K562 (cell line): Measurements from ENCODE around the gene VPS13D. TPM values are rescaled to one million over a fixed set of nuclear protein-coding genes. Genes with fewer than 3 reads are reported as not detected.

ENCODE experiments used
- ATAC-seq: fragments of 200-7000 bp; cut with Tn5 transposase; 3 replicates; pipeline ENCODE4 v1.9.1; 2020; ENCODE audit warnings: moderate library complexity
- BruUV-seq: library from RNA; stranded (reverse); fragments of 400-500 nt; replicated peaks from 2 replicates; lab custom pipeline; 2021; lab: Mats Ljungman, UMichigan
- CTCF ChIA-PET: fragments of 300-600 bp; formaldehyde crosslinking; extraction: SDS; loops from one replicate; lab custom pipeline; 2021; ENCODE audit warnings: low intra/inter-chr PET ratio; lab: Yijun Ruan, JAX
- POLR2A ChIA-PET: fragments of 300-600, 350-650 bp; sonication (Branson Sonifier 250); formaldehyde crosslinking; extraction: SDS; loops from one replicate; lab custom pipeline; 2021; ENCODE audit warnings: antibody characterized with exemption, inconsistent platforms; lab: Yijun Ruan, JAX
- DNase-seq, 4 experiments: peaks; one replicate each; pipeline versions ENCODE4 v3.0.0 to v3.0.0-alpha.2; 2011 to 2018; ENCODE audit warnings: low spot score in 3 of 4, mixed read lengths in 3 of 4; ENCODE audit errors: extremely low read depth in 1 of 4
- FAIRE-seq: peaks from 2 replicates; lab custom pipeline; 2011; peaks lifted over from hg19 to GRCh38; lab: Jason Lieb, UNC
- H2AFZ ChIP-seq: 2 replicates; pipeline ENCODE4 v1.6.0; 2011; ENCODE audit warnings: low read depth, low read length, control low read depth, inconsistent platforms
- H3K27ac ChIP-seq: fragments of 200-600 bp; 3 replicates; pipeline ENCODE4 v1.8.0; 2011; ENCODE audit warnings: low read depth, mild to moderate bottlenecking, control low read depth, inconsistent platforms, low read length, moderate library complexity, mixed read lengths; ENCODE audit errors: extremely low read depth
- H3K27me3 ChIP-seq, 2 experiments: fragments of 300-600 bp in 1 of 2; 2 replicates in 1 of 2; 3 replicates in 1 of 2; pipeline versions ENCODE4 v1.6.0 to v1.8.0; 2011; ENCODE audit warnings: inconsistent platforms in 2 of 2, low read length in 2 of 2, mild to moderate bottlenecking in 1 of 2, mixed read lengths in 1 of 2, moderate library complexity in 1 of 2; ENCODE audit not compliant: control insufficient read depth in 2 of 2, insufficient read depth in 2 of 2
- H3K36me3 ChIP-seq: fragments of 300-600 bp; 3 replicates; pipeline ENCODE4 v1.8.0; 2011; ENCODE audit warnings: mild to moderate bottlenecking, low read length, inconsistent platforms; ENCODE audit not compliant: control insufficient read depth, insufficient read depth
- H3K4me1 ChIP-seq, 2 experiments: fragments of 200-600 bp in 1 of 2; replicated peaks in 1 of 2; 2 replicates in 1 of 2; 3 replicates in 1 of 2; pipeline versions ENCODE4 v1.5.1 to v1.8.0; 2011; ENCODE audit warnings: inconsistent platforms in 2 of 2, low read length in 2 of 2, mild to moderate bottlenecking in 1 of 2, mixed read lengths in 1 of 2, moderate library complexity in 1 of 2; ENCODE audit not compliant: control insufficient read depth in 2 of 2, insufficient read depth in 2 of 2
- H3K4me2 ChIP-seq: 2 replicates; pipeline ENCODE4 v1.6.1; 2011; ENCODE audit warnings: low read length, control low read depth, inconsistent platforms, mixed read lengths; ENCODE audit not compliant: insufficient read depth
- H3K4me3 ChIP-seq: fragments of 200-600 bp; sonication (generic), shearing (Covaris generic); 2 replicates; pipeline ENCODE4 v1.5.1; 2016; ENCODE audit warnings: control low read depth, inconsistent platforms
- H3K79me2 ChIP-seq: fragments of 200-600 bp; 3 replicates; pipeline ENCODE4 v1.8.0; 2011; ENCODE audit warnings: low read length, inconsistent platforms; ENCODE audit not compliant: control insufficient read depth, insufficient read depth
- H3K9ac ChIP-seq, 2 experiments: 2 replicates each; pipeline versions ENCODE4 v1.6.0 to v1.6.1; 2011; ENCODE audit warnings: low read depth in 2 of 2, low read length in 2 of 2, control low read depth in 1 of 2, inconsistent platforms in 1 of 2, mild to moderate bottlenecking in 1 of 2, mixed read lengths in 1 of 2; ENCODE audit not compliant: insufficient read depth in 1 of 2
- H3K9me1 ChIP-seq: one replicate; pipeline ENCODE4 v1.6.0; 2011; ENCODE audit warnings: inconsistent platforms, mild to moderate bottlenecking, low read length, moderate library complexity; ENCODE audit not compliant: control insufficient read depth, insufficient read depth
- H3K9me3 ChIP-seq: replicated peaks from 2 replicates; pipeline ENCODE4 v1.5.1; 2011; ENCODE audit warnings: low read depth, low read length, inconsistent platforms; ENCODE audit not compliant: control insufficient read depth, insufficient read depth
- H4K20me1 ChIP-seq: replicated peaks from 2 replicates; pipeline ENCODE4 v1.6.1; 2011; ENCODE audit warnings: low read length, inconsistent platforms, mixed read lengths; ENCODE audit not compliant: control insufficient read depth, insufficient read depth
- HNRNPLL ChIP-seq: fragments of 200-400 bp; formaldehyde crosslinking; IDR thresholded peaks from 2 replicates; pipeline ENCODE4 v1.6.1; 2017; ENCODE audit warnings: low read length, low read depth, mild to moderate bottlenecking; ENCODE audit not compliant: poor library complexity, severe bottlenecking
- MAFF ChIP-seq: IDR thresholded peaks from 2 replicates; pipeline ENCODE4 v1.6.1; 2012; ENCODE audit warnings: low read length, improper control_type of control experiment
- MED1 ChIP-seq: sonication (generic); formaldehyde crosslinking; IDR thresholded peaks from 2 replicates; pipeline ENCODE4 v1.8.1; 2023; ENCODE audit warnings: missing genetic modification reagents, borderline replicate concordance
- RBM22 ChIP-seq: fragments of 200-400 bp; formaldehyde crosslinking; IDR thresholded peaks from 2 replicates; pipeline ENCODE4 v1.6.1; 2018; ENCODE audit warnings: low read length, low read depth; ENCODE audit not compliant: poor library complexity, severe bottlenecking
- SRF ChIP-seq, 2 experiments: fragments of 250-450, 450-650 bp in 1 of 2; sonication (Bioruptor Pico) in 1 of 2; sonication (generic) in 1 of 2; formaldehyde crosslinking; IDR thresholded peaks; 2 replicates each; pipeline versions ENCODE4 v1.5.0 to v1.5.1; 2020 to 2022; ENCODE audit warnings: mild to moderate bottlenecking in 1 of 2, missing genetic modification reagents in 1 of 2
- ZKSCAN1 ChIP-seq: fragments of 150-350 bp; IDR thresholded peaks from 2 replicates; pipeline ENCODE4 v1.6.1; 2016; ENCODE audit warnings: low read depth, low read length
- ZNF316 ChIP-seq: fragments of 450-650 bp; IDR thresholded peaks from 2 replicates; pipeline ENCODE4 v1.6.1; 2016
- ZNF561 ChIP-seq: fragments of 450-650 bp; formaldehyde crosslinking; conservative IDR thresholded peaks from 2 replicates; pipeline ENCODE4 v1.4.0; 2020; ENCODE audit warnings: mild to moderate bottlenecking, moderate library complexity
- WGBS: fragments of 100-300 bp; shearing (Covaris generic); methylation state at CpG from one replicate; pipeline ENCODE4 v1.1.6; 2016; ENCODE audit warnings: low coverage, mixed read lengths; ENCODE audit not compliant: insufficient coverage; ENCODE audit errors: missing lambda C conversion rate; 5-methylcytosine and 5-hydroxymethylcytosine counted together
- in situ Hi-C: fragments of 300-500 bp; cut with MboI; formaldehyde crosslinking; loops from 4 replicates; pipeline ENCODE4 v1.15.0; 2018; ENCODE audit warnings: inconsistent platforms, mixed read lengths
- intact Hi-C: fragments of 100-400 bp; cut with micrococcal nuclease; formaldehyde crosslinking; loops from 2 replicates; pipeline ENCODE4 v1.14.2; 2022
- polyA plus RNA-seq, 8 experiments: library from polyadenylated mRNA; depleted of rRNA in 4 of 8; stranded (reverse) in 5 of 8; unstranded in 3 of 8; fragments of >200 nt; fragmentation: Nextera tagmentation in 2 of 8; fragmentation: Illumina TruSeq in 1 of 8; extraction: Ambion mirVana in 2 of 8; extraction: Trizol in 1 of 8; gene quantifications; 2 replicates each; pipeline versions ENCODE4 v1.2.1 to v1.2.3, GENCODE V29; 2011 to 2014; ENCODE audit warnings: inconsistent platforms in 1 of 8, missing spikeins in 1 of 8
- total RNA-seq, 7 experiments: library from RNA; depleted of rRNA in 6 of 7; stranded (reverse); fragments of >200 nt in 6 of 7; fragmentation: Illumina TruSeq in 2 of 7; extraction: Trizol in 2 of 7; gene quantifications; 2 replicates each; pipeline versions ENCODE4 v1.2.1 to v1.2.3, GENCODE V29; 2011 to 2021; ENCODE audit warnings: low replicate concordance in 1 of 7
- TF ChIP-seq, protein P1 (sequence below): fragments of 250-450 bp; sonication (Bioruptor Pico); IDR thresholded peaks from 2 replicates; pipeline ENCODE4 v1.8.0; 2021; ENCODE audit warnings: moderate library complexity, mild to moderate bottlenecking, inconsistent platforms
- TF ChIP-seq, protein P2 (sequence below): fragments of 450-650 bp; IDR thresholded peaks from 2 replicates; pipeline ENCODE4 v1.6.1; 2016; ENCODE audit warnings: mild to moderate bottlenecking
- TF ChIP-seq, protein P3 (sequence below): sonication (generic); formaldehyde crosslinking; IDR thresholded peaks from 2 replicates; pipeline ENCODE4 v1.8.0; 2023; ENCODE audit warnings: mild to moderate bottlenecking, missing genetic modification reagents
- TF ChIP-seq, protein P4 (sequence below): IDR thresholded peaks from 2 replicates; pipeline ENCODE4 v1.6.1; 2012; ENCODE audit warnings: low read depth, low read length, improper control_type of control experiment, borderline replicate concordance

Gene VPS13D
- total and polyA plus RNA-seq, 9 of the 15 experiments (the other 6 are each of a cell fraction or from before 2014, with no cell fraction given), result 6.1 to 51.5 (median 38.5) TPM

DNA sequence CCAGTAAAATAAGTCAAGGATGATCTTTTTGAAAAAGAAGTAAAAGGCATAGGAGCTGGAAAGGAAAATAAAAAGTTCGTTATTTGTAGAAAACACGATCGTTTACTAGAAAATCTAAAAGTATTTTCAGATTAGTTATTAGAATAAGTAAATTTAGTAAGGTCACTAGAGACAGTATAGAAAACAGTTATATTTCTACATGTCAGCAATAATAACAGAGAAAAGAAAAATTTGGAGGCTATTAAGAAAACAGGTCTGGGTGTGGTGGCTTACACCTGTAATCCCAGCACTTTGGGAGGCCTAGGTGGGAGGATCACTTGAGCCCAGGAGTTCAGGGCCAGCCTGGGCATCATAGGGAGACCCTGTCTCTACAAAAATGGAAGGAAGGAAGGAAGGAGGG, 181.3 kb downstream of the VPS13D start:
- Histone ChIP-seq H3K27me3 (no peaks in the 10 kb centered on the region), H3K9me1 (no peaks in the 10 kb centered on the region), H3K79me2 (no peaks in the 10 kb centered on the region), H3K27ac (no peak overlapping the region), H3K9me3 (peaks cover 14% of the 10 kb centered on the region), H3K9ac (no peak overlapping the region), H3K4me3 (no peak overlapping the region), H3K4me1 (peaks cover 8 to 31% of the 10 kb centered on the region in 2 experiments; a peak in 4 of 5 replicates), H3K4me2 (no peak overlapping the region), H4K20me1 (no peaks in the 10 kb centered on the region), H3K36me3 (peaks cover 44% of the 10 kb centered on the region), H2AFZ (no peak overlapping the region)
- in situ Hi-C loops, result no loop called here
- ATAC-seq (no peak), FAIRE-seq (no peak), DNase-seq (no peak)
- WGBS, result 98% methylated on average over 3 of the region's 3 CpGs
- ChIA-PET POLR2A (interaction anchor here (1.2 to 1.3 kb wide), 2 partner anchors 13 to 67 kb away, joined by 3 to 4 read pairs; no protein-coding TSS in a partner anchor), CTCF (no interaction called here)
- intact Hi-C loops, result no loop called here
- BruUV-seq, result no TSS peak
- TF ChIP-seq ZKSCAN1, result no peak
- TF ChIP-seq MED1 (CRISPR knock-in tag), result no peak
- TF ChIP-seq, protein P1, sequence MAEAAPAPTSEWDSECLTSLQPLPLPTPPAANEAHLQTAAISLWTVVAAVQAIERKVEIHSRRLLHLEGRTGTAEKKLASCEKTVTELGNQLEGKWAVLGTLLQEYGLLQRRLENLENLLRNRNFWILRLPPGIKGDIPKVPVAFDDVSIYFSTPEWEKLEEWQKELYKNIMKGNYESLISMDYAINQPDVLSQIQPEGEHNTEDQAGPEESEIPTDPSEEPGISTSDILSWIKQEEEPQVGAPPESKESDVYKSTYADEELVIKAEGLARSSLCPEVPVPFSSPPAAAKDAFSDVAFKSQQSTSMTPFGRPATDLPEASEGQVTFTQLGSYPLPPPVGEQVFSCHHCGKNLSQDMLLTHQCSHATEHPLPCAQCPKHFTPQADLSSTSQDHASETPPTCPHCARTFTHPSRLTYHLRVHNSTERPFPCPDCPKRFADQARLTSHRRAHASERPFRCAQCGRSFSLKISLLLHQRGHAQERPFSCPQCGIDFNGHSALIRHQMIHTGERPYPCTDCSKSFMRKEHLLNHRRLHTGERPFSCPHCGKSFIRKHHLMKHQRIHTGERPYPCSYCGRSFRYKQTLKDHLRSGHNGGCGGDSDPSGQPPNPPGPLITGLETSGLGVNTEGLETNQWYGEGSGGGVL (CRISPR knock-in tag), result no peak
- TF ChIP-seq SRF (CRISPR knock-in tag; IDR thresholded peaks at IDR 0.05), result no peak
- TF ChIP-seq, protein P2, sequence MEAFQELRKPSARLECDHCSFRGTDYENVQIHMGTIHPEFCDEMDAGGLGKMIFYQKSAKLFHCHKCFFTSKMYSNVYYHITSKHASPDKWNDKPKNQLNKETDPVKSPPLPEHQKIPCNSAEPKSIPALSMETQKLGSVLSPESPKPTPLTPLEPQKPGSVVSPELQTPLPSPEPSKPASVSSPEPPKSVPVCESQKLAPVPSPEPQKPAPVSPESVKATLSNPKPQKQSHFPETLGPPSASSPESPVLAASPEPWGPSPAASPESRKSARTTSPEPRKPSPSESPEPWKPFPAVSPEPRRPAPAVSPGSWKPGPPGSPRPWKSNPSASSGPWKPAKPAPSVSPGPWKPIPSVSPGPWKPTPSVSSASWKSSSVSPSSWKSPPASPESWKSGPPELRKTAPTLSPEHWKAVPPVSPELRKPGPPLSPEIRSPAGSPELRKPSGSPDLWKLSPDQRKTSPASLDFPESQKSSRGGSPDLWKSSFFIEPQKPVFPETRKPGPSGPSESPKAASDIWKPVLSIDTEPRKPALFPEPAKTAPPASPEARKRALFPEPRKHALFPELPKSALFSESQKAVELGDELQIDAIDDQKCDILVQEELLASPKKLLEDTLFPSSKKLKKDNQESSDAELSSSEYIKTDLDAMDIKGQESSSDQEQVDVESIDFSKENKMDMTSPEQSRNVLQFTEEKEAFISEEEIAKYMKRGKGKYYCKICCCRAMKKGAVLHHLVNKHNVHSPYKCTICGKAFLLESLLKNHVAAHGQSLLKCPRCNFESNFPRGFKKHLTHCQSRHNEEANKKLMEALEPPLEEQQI, result no peak
- TF ChIP-seq RBM22, result no peak
- TF ChIP-seq, protein P3, sequence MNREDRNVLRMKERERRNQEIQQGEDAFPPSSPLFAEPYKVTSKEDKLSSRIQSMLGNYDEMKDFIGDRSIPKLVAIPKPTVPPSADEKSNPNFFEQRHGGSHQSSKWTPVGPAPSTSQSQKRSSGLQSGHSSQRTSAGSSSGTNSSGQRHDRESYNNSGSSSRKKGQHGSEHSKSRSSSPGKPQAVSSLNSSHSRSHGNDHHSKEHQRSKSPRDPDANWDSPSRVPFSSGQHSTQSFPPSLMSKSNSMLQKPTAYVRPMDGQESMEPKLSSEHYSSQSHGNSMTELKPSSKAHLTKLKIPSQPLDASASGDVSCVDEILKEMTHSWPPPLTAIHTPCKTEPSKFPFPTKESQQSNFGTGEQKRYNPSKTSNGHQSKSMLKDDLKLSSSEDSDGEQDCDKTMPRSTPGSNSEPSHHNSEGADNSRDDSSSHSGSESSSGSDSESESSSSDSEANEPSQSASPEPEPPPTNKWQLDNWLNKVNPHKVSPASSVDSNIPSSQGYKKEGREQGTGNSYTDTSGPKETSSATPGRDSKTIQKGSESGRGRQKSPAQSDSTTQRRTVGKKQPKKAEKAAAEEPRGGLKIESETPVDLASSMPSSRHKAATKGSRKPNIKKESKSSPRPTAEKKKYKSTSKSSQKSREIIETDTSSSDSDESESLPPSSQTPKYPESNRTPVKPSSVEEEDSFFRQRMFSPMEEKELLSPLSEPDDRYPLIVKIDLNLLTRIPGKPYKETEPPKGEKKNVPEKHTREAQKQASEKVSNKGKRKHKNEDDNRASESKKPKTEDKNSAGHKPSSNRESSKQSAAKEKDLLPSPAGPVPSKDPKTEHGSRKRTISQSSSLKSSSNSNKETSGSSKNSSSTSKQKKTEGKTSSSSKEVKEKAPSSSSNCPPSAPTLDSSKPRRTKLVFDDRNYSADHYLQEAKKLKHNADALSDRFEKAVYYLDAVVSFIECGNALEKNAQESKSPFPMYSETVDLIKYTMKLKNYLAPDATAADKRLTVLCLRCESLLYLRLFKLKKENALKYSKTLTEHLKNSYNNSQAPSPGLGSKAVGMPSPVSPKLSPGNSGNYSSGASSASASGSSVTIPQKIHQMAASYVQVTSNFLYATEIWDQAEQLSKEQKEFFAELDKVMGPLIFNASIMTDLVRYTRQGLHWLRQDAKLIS (CRISPR knock-in tag), result no peak
- TF ChIP-seq ZNF316, result peak; percentile 93
- TF ChIP-seq, protein P4, sequence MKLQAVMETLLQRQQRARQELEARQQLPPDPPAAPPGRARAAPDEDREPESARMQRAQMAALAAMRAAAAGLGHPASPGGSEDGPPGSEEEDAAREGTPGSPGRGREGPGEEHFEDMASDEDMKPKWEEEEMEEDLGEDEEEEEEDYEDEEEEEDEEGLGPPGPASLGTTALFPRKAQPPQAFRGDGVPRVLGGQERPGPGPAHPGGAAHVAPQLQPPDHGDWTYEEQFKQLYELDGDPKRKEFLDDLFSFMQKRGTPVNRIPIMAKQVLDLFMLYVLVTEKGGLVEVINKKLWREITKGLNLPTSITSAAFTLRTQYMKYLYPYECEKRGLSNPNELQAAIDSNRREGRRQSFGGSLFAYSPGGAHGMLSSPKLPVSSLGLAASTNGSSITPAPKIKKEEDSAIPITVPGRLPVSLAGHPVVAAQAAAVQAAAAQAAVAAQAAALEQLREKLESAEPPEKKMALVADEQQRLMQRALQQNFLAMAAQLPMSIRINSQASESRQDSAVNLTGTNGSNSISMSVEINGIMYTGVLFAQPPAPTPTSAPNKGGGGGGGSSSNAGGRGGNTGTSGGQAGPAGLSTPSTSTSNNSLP, result no peak
- no peak for TF ChIP-seq HNRNPLL
- TF ChIP-seq MAFF, result peak; percentile 44; the same call in 1 of the 2 replicates
- no peak for TF ChIP-seq ZNF561 (CRISPR knock-in tag)
